H1 (cell line): Measurements from ENCODE around the gene GRIFIN. TPM values are rescaled to one million over a fixed set of nuclear protein-coding genes. Genes with fewer than 3 reads are reported as not detected.

Experiments
- CTCF ChIA-PET: fragments of 300-600 bp; sonication (Branson Sonifier 250); formaldehyde crosslinking; loops from one replicate; lab custom pipeline; 2021; ENCODE audit not compliant: partially characterized antibody; lab: Charles Lee
- POLR2A ChIA-PET: fragments of 300-600 bp; sonication (Branson Sonifier 250); formaldehyde crosslinking; loops from one replicate; lab custom pipeline; 2021; ENCODE audit warnings: inconsistent platforms; ENCODE audit not compliant: partially characterized antibody; lab: Charles Lee
- DNase-seq, 2 experiments: peaks; one replicate each; pipeline versions ENCODE4 v3.0.0 to v3.0.0-alpha.2; 2010 to 2022; ENCODE audit warnings: low spot score in 2 of 2, low read depth in 1 of 2, mixed read lengths in 1 of 2
- FAIRE-seq: peaks from 2 replicates; lab custom pipeline; 2011; peaks lifted over from hg19 to GRCh38; lab: Jason Lieb, UNC
- H2AFZ ChIP-seq: 2 replicates; pipeline ENCODE4 v1.8.1; 2012; ENCODE audit warnings: low read length, inconsistent platforms
- H2AK5ac ChIP-seq: 2 replicates; pipeline ENCODE4 v1.6.1; 2013; ENCODE audit warnings: low read depth, low read length
- H2BK120ac ChIP-seq: replicated peaks from 2 replicates; pipeline ENCODE3; 2013; ENCODE audit warnings: low read depth, low read length, inconsistent platforms
- H2BK12ac ChIP-seq: 2 replicates; pipeline ENCODE4 v1.6.1; 2013; ENCODE audit warnings: low read depth, low read length
- H2BK15ac ChIP-seq: 2 replicates; pipeline ENCODE4 v1.6.1; 2013; ENCODE audit warnings: low read length
- H2BK20ac ChIP-seq: 2 replicates; pipeline ENCODE4 v1.6.1; 2013; ENCODE audit warnings: low read length
- H2BK5ac ChIP-seq: 2 replicates; pipeline ENCODE4 v1.6.1; 2013; ENCODE audit warnings: low read depth, low read length
- H3K14ac ChIP-seq: 2 replicates; pipeline ENCODE4 v1.6.1; 2013; ENCODE audit warnings: inconsistent platforms; ENCODE audit not compliant: insufficient read length
- H3K18ac ChIP-seq: 2 replicates; pipeline ENCODE4 v1.6.1; 2013; ENCODE audit warnings: low read length; ENCODE audit errors: extremely low read depth
- H3K23ac ChIP-seq: 2 replicates; pipeline ENCODE4 v1.6.1; 2013; ENCODE audit warnings: inconsistent platforms; ENCODE audit not compliant: insufficient read length
- H3K23me2 ChIP-seq: 2 replicates; pipeline ENCODE4 v1.6.1; 2013; ENCODE audit warnings: low read depth, low read length
- H3K27ac ChIP-seq: 2 replicates; pipeline ENCODE4 v1.6.1; 2011; ENCODE audit warnings: low read depth, low read length, inconsistent platforms
- H3K27me3 ChIP-seq, 4 experiments: replicated peaks in 1 of 4; 1 replicate in 1 of 4; 2 replicates in 3 of 4; pipeline versions ENCODE4 v1.6.1 to v1.8.1; 2011 to 2013; ENCODE audit warnings: low read length in 3 of 4, mild to moderate bottlenecking in 3 of 4, inconsistent platforms in 2 of 4, mixed read lengths in 2 of 4, moderate library complexity in 1 of 4; ENCODE audit not compliant: control insufficient read depth in 3 of 4, insufficient read depth in 3 of 4; ENCODE audit errors: extremely low read depth in 1 of 4
- H3K36me3 ChIP-seq, 4 experiments: 2 replicates each; pipeline versions ENCODE4 v1.6.1 to v1.8.1; 2011 to 2013; ENCODE audit warnings: mild to moderate bottlenecking in 4 of 4, low read length in 3 of 4, moderate library complexity in 2 of 4, control low read depth in 1 of 4, inconsistent platforms in 1 of 4; ENCODE audit not compliant: insufficient read depth in 4 of 4, control insufficient read depth in 2 of 4
- H3K4ac ChIP-seq: replicated peaks from 2 replicates; pipeline ENCODE3; 2013; ENCODE audit warnings: low read length, low read depth, mixed read lengths, inconsistent platforms; ENCODE audit not compliant: insufficient read length
- H3K4me1 ChIP-seq, 4 experiments: replicated peaks in 1 of 4; 1 replicate in 1 of 4; 2 replicates in 3 of 4; pipeline versions ENCODE4 v1.6.1 to v1.8.1; 2011 to 2013; ENCODE audit warnings: low read length in 3 of 4, inconsistent platforms in 2 of 4, mixed read lengths in 1 of 4; ENCODE audit not compliant: insufficient read depth in 4 of 4, control insufficient read depth in 3 of 4
- H3K4me2 ChIP-seq, 2 experiments: 2 replicates each; pipeline versions ENCODE4 v1.6.1 to v1.8.1; 2011 to 2013; ENCODE audit warnings: low read depth in 2 of 2, low read length in 2 of 2, control low read depth in 1 of 2, inconsistent platforms in 1 of 2, mild to moderate bottlenecking in 1 of 2; ENCODE audit not compliant: insufficient read depth in 1 of 2
- H3K4me3 ChIP-seq, 4 experiments: fragments of 200-600, 300-600 bp in 1 of 4; sonication (generic), shearing (Covaris generic), sonication (Bioruptor Twin) in 1 of 4; 2 replicates each; pipeline versions ENCODE4 v1.5.1 to v1.8.1; 2011 to 2016; ENCODE audit warnings: low read length in 4 of 4, low read depth in 3 of 4, control low read depth in 2 of 4, inconsistent platforms in 2 of 4, mild to moderate bottlenecking in 2 of 4, mixed read lengths in 1 of 4, moderate library complexity in 1 of 4; ENCODE audit not compliant: insufficient read depth in 2 of 4; ENCODE audit errors: extremely low read depth in 1 of 4
- H3K56ac ChIP-seq: replicated peaks from 2 replicates; pipeline ENCODE3; 2013; ENCODE audit warnings: low read depth, mild to moderate bottlenecking, mixed read lengths, low read length, inconsistent platforms; ENCODE audit not compliant: insufficient read length
- H3K79me1 ChIP-seq: 2 replicates; pipeline ENCODE4 v1.6.1; 2013; ENCODE audit warnings: low read depth, low read length, control low read depth
- H3K79me2 ChIP-seq, 2 experiments: 2 replicates each; pipeline versions ENCODE4 v1.6.1 to v1.8.1; 2012 to 2013; ENCODE audit warnings: low read length in 2 of 2, mild to moderate bottlenecking in 2 of 2, inconsistent platforms in 1 of 2; ENCODE audit not compliant: insufficient read depth in 2 of 2, control insufficient read depth in 1 of 2
- H3K9ac ChIP-seq, 4 experiments: replicated peaks in 1 of 4; 1 replicate in 1 of 4; 2 replicates in 3 of 4; pipeline versions ENCODE4 v1.6.1 to v1.8.1; 2011 to 2013; ENCODE audit warnings: low read depth in 3 of 4, low read length in 3 of 4, control low read depth in 2 of 4, mild to moderate bottlenecking in 2 of 4, moderate library complexity in 2 of 4, inconsistent platforms in 1 of 4; ENCODE audit errors: extremely low read depth in 1 of 4
- H3K9me3 ChIP-seq, 2 experiments: 2 replicates each; pipeline versions ENCODE4 v1.6.1 to v1.8.1; 2012 to 2013; ENCODE audit warnings: mild to moderate bottlenecking in 2 of 2, moderate library complexity in 2 of 2, control low read depth in 1 of 2, inconsistent platforms in 1 of 2, low read depth in 1 of 2, low read length in 1 of 2, mixed read lengths in 1 of 2; ENCODE audit not compliant: insufficient read depth in 2 of 2
- H4K20me1 ChIP-seq, 2 experiments: replicated peaks in 1 of 2; 2 replicates each; pipeline versions ENCODE3 to v1.8.1; 2011 to 2013; ENCODE audit warnings: inconsistent platforms in 2 of 2, low read length in 2 of 2, mild to moderate bottlenecking in 1 of 2; ENCODE audit not compliant: insufficient read depth in 2 of 2, control insufficient read depth in 1 of 2
- H4K5ac ChIP-seq: 2 replicates; pipeline ENCODE4 v1.6.1; 2013; ENCODE audit warnings: low read length, low read depth, mixed read lengths, inconsistent platforms; ENCODE audit not compliant: insufficient read length
- H4K8ac ChIP-seq: 2 replicates; pipeline ENCODE4 v1.8.0; 2013; ENCODE audit warnings: mild to moderate bottlenecking, moderate library complexity, low read length, inconsistent platforms; ENCODE audit not compliant: insufficient read depth; ENCODE audit errors: extremely low read depth
- H4K91ac ChIP-seq: replicated peaks from 2 replicates; pipeline ENCODE3; 2013; ENCODE audit warnings: low read length, mixed read lengths, inconsistent platforms; ENCODE audit not compliant: insufficient read length
- EZH2 ChIP-seq: fragments of 200-600 bp; sonication (generic); IDR thresholded peaks from 2 replicates; pipeline ENCODE4 v1.7.1; 2012; ENCODE audit warnings: low read depth, mild to moderate bottlenecking, moderate library complexity, low read length, inconsistent platforms; ENCODE audit not compliant: severe bottlenecking
- NANOG ChIP-seq: IDR thresholded peaks from 2 replicates; pipeline ENCODE4 v1.6.1; 2011; ENCODE audit warnings: low read length, low read depth, mild to moderate bottlenecking, inconsistent platforms; ENCODE audit not compliant: insufficient read depth, poor library complexity, severe bottlenecking
- SIX5 ChIP-seq: IDR thresholded peaks from 2 replicates; pipeline ENCODE4 v1.6.1; 2011; ENCODE audit warnings: mild to moderate bottlenecking, low read depth, low read length
- WGBS, 2 experiments: shearing (Covaris generic) in 1 of 2; methylation state at CpG; one replicate each; pipeline versions ENCODE4 v1.1.6 to v1.1.7; 2013 to 2015; ENCODE audit warnings: low lambda C conversion rate in 2 of 2, mixed read lengths in 2 of 2, inconsistent platforms in 1 of 2, low coverage in 1 of 2, missing lambda C conversion rate in 1 of 2; ENCODE audit not compliant: insufficient replicate concordance in 2 of 2, insufficient coverage in 1 of 2, insufficient read length in 1 of 2; ENCODE audit errors: extremely low coverage in 1 of 2, missing lambda C conversion rate in 1 of 2; 5-methylcytosine and 5-hydroxymethylcytosine counted together
- polyA plus RNA-seq, 7 experiments: library from polyadenylated mRNA; depleted of rRNA in 3 of 7; stranded (reverse) in 5 of 7; unstranded in 2 of 7; fragments of >200 nt in 5 of 7; fragments of 200-250 nt in 2 of 7; gene quantifications; 1 replicate in 5 of 7; 2 replicates in 1 of 7; 4 replicates in 1 of 7; pipeline versions ENCODE4 v1.2.1 to v1.2.3, GENCODE V29; 2011 to 2013; ENCODE audit warnings: missing spikeins in 2 of 7, mixed read lengths in 2 of 7
- total RNA-seq: library from RNA; stranded (reverse); fragmentation: NEBNext Ultra II Directional; extraction: Animal tissue kit (Norgen Biotek cat#: 25700); gene quantifications from 2 replicates; pipeline ENCODE4 v1.2.1, GENCODE V29; 2021
- TF ChIP-seq, protein P1 (sequence below): IDR thresholded peaks from 2 replicates; pipeline ENCODE4 v1.6.1; 2011; ENCODE audit warnings: low read length, improper control_type of control experiment

The GRIFIN gene
- total and polyA plus RNA-seq, 2 of the 8 experiments (the other 6 are each of a cell fraction or from before 2014, with no cell fraction given): not detected

- no peaks in the 10 kb centered on the region for H3K79me1 ChIP-seq
- no peak overlapping the region for H3K23ac ChIP-seq
- 93% methylated on average over 5 of the region's 5 CpGs; no CpG with 5 or more reads in 1 of the 2 experiments for WGBS, 2 experiments
- ChIA-PET POLR2A (interaction anchor here (0.6 to 1.6 kb wide), 8 partner anchors 10 to 173 kb away, joined by 3 to 7 read pairs (median 3); partner anchors contain the start of gene BRAT1), CTCF (interaction anchor here (0.5 to 15.9 kb wide), 21 partner anchors 9 to 210 kb away, joined by 3 to 266 read pairs (median 7); no protein-coding TSS in a partner anchor)
- DNase-seq (no peak), FAIRE-seq (no peak)
- H3K14ac ChIP-seq: no peak overlapping the region
- H2BK12ac ChIP-seq: peak overlapping the region; percentile 95; the same call in 1 of the 2 replicates
- H2AK5ac ChIP-seq: peak overlapping the region; percentile 24; the same call in 1 of the 2 replicates
- no peak overlapping the region; the same call in 1 of the 2 replicates for H4K8ac ChIP-seq
- H3K4ac ChIP-seq: peak overlapping the region; percentile 15
- no peaks in the 10 kb centered on the region for H3K9me3 ChIP-seq
- H3K4me1 ChIP-seq: peaks cover under 1 to 21% (median 17%) of the 10 kb centered on the region in 4 experiments
- H3K4me2 ChIP-seq: no peak overlapping the region; a peak in 1 of 4 replicates
- no peak overlapping the region for H4K5ac ChIP-seq
- H2BK120ac ChIP-seq: peak overlapping the region; percentile 11
- H3K36me3 ChIP-seq: no peaks in the 10 kb centered on the region
- no peak overlapping the region for H2AFZ ChIP-seq
- no peaks in the 10 kb centered on the region for H4K20me1 ChIP-seq
- no peaks in the 10 kb centered on the region for H3K79me2 ChIP-seq
- H4K91ac ChIP-seq: peak overlapping the region; percentile 35
- no peak overlapping the region for H3K9ac ChIP-seq
- H2BK15ac ChIP-seq: no peak overlapping the region; the same call in 1 of the 2 replicates
- no peak overlapping the region for H3K27ac ChIP-seq
- peak overlapping the region; percentile 83 for H2BK20ac ChIP-seq
- no peak for TF ChIP-seq EZH2
- no peak for TF ChIP-seq NANOG
- TF ChIP-seq, protein P1, sequence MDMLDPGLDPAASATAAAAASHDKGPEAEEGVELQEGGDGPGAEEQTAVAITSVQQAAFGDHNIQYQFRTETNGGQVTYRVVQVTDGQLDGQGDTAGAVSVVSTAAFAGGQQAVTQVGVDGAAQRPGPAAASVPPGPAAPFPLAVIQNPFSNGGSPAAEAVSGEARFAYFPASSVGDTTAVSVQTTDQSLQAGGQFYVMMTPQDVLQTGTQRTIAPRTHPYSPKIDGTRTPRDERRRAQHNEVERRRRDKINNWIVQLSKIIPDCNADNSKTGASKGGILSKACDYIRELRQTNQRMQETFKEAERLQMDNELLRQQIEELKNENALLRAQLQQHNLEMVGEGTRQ: no peak
- no peak for TF ChIP-seq SIX5
- peak overlapping the region; percentile 96; the same call in 1 of the 2 replicates for H2BK5ac ChIP-seq
- no peaks in the 10 kb centered on the region; the same call in 1 of the 2 replicates for H3K23me2 ChIP-seq
- no peak overlapping the region for H3K4me3 ChIP-seq
- H3K27me3 ChIP-seq: no peaks in the 10 kb centered on the region; a peak in 2 of 7 replicates
- H3K56ac ChIP-seq: no peak overlapping the region
- peak overlapping the region; percentile 34 for H3K18ac ChIP-seq
Measured at GRCh38 chr7:2471022-2471329, 5.2 kb downstream of the GRIFIN start.
